Activated CD4-positive, alpha-beta memory T cell treated with anti-CD3 and anti-CD28 coated beads, Interleukin-2, amount 10 ng/mL, durations not matched to agents 7 days and 5 days (primary cell): ENCODE measurements around the gene TJP1. TPM values are rescaled to one million over a fixed set of nuclear protein-coding genes. Genes with fewer than 3 reads are reported as not detected.
"Not testable (repeated sequence)": the region's sequence is repeated elsewhere in the genome, so short reads cannot be mapped to it uniquely, and the experiment has no call there.

ENCODE experiments used
- CTCF ChIA-PET: fragments of 350-600 bp; sonication (Branson Sonifier 250); formaldehyde crosslinking; loops from one replicate; lab custom pipeline; 2021; ENCODE audit warnings: antibody characterized with exemption, inconsistent platforms; lab: Charles Lee
- POLR2A ChIA-PET: fragments of 350-600 bp; sonication (Branson Sonifier 250); formaldehyde crosslinking; loops from one replicate; lab custom pipeline; 2021; ENCODE audit warnings: antibody characterized with exemption; lab: Charles Lee
- DNase-seq: peaks from one replicate; pipeline ENCODE4 v3.0.0-alpha.2; 2020
- H3K27ac Mint-ChIP-seq: one replicate; pipeline ENCODE4 v1.8.0; 2021; ENCODE audit warnings: mild to moderate bottlenecking, mixed read lengths
- H3K27me3 Mint-ChIP-seq: one replicate; pipeline ENCODE4 v1.8.0; 2021; ENCODE audit warnings: mixed read lengths
- H3K36me3 Mint-ChIP-seq: one replicate; pipeline ENCODE4 v1.8.0; 2021; ENCODE audit warnings: low read depth, mixed read lengths
- H3K4me1 Mint-ChIP-seq: one replicate; pipeline ENCODE4 v1.8.0; 2021; ENCODE audit warnings: mixed read lengths
- H3K4me3 Mint-ChIP-seq: one replicate; pipeline ENCODE4 v1.8.0; 2021; ENCODE audit warnings: mild to moderate bottlenecking, mixed read lengths
- H3K9me3 Mint-ChIP-seq: one replicate; pipeline ENCODE4 v1.8.0; 2021; ENCODE audit warnings: mixed read lengths
- total RNA-seq, 2 experiments: library from RNA; stranded (reverse); gene quantifications; one replicate each; pipeline ENCODE4 v1.2.3, GENCODE V29; 2021

The TJP1 gene
- total RNA-seq, 2 experiments from 2014 or later = not detected

DNA sequence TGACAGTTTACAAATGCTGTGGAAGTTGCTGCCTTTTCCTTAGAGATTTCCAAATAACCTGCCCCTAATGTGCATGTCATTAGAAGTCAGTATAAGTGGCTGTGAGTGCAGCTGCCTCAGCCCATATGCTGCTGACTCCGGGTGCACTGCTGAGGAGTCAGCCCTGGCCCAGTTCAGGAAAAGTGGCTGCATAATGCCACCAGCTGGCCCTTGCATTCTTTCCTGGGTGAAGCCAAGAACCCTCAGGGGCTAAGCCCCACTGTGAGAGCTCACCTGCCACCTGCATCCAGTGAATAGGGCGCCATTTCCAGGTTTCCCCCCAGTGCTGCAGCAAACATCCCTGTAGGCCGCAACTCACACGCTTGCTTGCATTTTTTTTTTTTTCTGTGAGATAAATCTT lies 139.9 kb downstream of the TJP1 start:
- Mint-ChIP-seq H3K9me3 (no peaks in the 10 kb centered on the region), H3K4me3 (no peak overlapping the region), H3K4me1 (no peaks in the 10 kb centered on the region), H3K27ac (no peak overlapping the region), H3K27me3 (no peaks in the 10 kb centered on the region), H3K36me3 (no peaks in the 10 kb centered on the region)
- ChIA-PET CTCF (no interaction called here), POLR2A (no interaction called here)
- no peak for DNase-seq

DNA sequence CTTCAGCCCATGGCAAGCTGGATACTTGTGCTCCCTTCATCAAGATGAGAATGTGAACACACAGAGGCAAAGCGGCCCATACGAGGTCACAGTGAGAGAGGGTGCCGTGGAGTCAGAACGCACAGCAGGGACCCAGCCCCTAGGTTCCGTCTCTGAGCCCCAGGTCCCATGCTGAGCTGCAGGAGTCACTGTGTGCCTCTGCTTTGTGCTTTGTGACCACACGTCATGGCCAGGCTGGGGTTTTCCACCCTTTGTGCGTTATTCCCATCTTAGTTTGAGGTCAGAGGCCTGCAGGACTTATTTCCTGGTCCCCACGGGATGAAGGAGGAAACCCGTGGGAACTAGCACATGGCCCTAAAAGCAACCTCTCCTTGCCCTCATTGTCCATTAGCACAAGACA lies 140.3 kb downstream of the TJP1 start:
- H3K27ac Mint-ChIP-seq = no peak overlapping the region
- POLR2A ChIA-PET = no interaction called here
- H3K4me3 Mint-ChIP-seq = no peak overlapping the region
- no peaks in the 10 kb centered on the region for H3K36me3 Mint-ChIP-seq
- H3K9me3 Mint-ChIP-seq = no peaks in the 10 kb centered on the region
- CTCF ChIA-PET = no interaction called here
- no peaks in the 10 kb centered on the region for H3K27me3 Mint-ChIP-seq
- DNase-seq = no peak
- H3K4me1 Mint-ChIP-seq = no peaks in the 10 kb centered on the region

DNA sequence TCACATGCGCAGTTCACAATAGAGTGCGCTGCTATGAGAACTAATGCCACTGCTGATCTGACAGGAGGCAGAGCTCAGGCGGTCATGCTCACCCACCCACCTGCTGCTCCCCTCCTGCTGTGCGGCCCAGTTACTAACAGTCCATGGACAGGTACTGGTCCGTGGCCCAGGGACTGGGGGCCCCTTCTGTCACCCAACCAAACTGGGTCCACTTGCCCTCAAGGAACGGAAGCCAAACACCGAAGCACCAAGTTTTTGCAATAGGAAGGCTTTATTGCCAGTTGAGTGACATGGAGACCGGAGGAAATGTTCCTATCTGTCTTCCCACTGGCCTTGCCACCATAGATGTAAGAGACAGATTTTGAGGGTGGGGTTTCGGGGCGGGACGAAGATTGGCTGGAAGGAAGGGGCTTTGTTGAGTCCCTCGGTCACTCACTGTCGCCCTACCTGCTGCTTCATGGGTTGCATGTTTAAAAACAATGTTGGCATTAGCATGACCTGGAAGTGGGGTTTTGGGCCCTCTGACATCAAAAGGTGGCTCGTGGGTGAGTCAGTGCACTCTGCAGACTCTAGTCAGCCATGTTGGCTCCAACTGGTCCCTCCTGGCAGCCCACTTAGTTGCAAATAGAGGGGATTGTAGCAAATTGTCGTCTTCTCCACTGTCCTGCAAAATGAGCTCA lies 141.0 kb downstream of the TJP1 start:
- no peaks in the 10 kb centered on the region for H3K36me3 Mint-ChIP-seq
- POLR2A ChIA-PET = no interaction called here
- DNase-seq = no peak
- H3K27ac Mint-ChIP-seq = no peak overlapping the region
- CTCF ChIA-PET = no interaction called here
- no peak overlapping the region for H3K4me3 Mint-ChIP-seq
- no peaks in the 10 kb centered on the region for H3K27me3 Mint-ChIP-seq
- no peaks in the 10 kb centered on the region for H3K9me3 Mint-ChIP-seq
- no peaks in the 10 kb centered on the region for H3K4me1 Mint-ChIP-seq

DNA sequence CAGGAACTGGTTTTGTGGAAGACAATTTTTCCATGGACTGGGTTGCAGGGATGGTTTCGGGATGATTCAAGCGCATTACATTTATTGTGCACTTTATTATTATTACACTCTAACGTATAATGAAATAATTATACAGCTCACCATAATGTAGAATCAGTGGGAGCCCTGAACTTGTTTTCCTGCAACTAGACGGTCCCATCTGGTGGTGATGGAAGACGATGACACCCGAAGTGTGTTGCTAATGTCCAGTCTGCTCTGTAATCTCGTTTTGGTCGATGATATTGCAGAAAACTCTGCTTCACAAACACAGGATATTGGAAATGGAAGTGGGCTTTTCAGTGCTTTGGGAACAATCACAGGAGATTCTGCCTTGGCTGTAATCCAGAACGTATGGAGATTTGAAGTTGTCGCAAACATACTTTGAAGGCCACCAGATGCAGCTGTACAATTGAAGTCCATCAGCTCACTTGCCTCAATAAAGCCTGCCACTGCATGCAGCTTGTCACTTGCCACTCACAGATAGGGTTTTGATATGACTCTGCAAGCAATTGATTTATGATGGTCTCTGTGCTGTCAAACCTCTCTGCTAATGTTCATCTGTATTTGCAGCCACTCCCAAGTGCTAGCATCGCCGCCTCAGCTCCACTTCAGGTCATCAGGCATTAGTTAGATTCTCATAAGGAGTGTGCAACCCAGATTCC lies 141.7 kb downstream of the TJP1 start:
- DNase-seq = no peak
- ChIA-PET CTCF (no interaction called here), POLR2A (no interaction called here)
- H3K4me3 Mint-ChIP-seq = no peak overlapping the region
- no peaks in the 10 kb centered on the region for H3K4me1 Mint-ChIP-seq
- no peaks in the 10 kb centered on the region for H3K9me3 Mint-ChIP-seq
- no peak overlapping the region for H3K27ac Mint-ChIP-seq
- no peaks in the 10 kb centered on the region for H3K36me3 Mint-ChIP-seq
- H3K27me3 Mint-ChIP-seq = peaks cover 1% of the 10 kb centered on the region

DNA sequence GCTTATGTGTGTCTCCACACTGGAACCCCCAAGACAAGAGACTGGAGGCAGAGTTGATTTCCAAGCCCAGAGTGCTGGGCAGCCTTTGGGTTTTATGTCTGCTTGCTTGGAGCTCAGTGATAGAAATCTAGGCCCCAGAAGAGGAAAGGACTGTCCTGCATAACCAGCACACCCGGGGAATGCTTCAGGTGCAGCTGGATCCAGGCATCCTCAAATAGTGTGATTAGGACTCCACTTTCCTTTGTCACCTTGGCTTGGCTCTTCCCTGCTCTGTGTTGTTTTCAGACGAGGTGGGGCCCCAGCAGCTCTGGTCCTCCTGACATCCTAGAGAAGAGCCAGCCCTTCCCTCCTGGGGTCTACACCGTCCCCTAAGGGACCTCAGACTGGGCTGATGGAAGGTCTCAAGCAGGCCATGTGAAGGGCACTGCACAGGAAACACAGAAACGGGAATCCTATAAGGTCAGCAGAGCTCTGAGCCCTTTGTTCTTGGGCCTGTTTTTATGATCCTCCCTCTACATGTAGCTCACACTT lies 143.7 kb downstream of the TJP1 start:
- no peak for DNase-seq
- CTCF ChIA-PET = no interaction called here
- POLR2A ChIA-PET = no interaction called here
- Mint-ChIP-seq H3K27me3 (peaks cover 7% of the 10 kb centered on the region), H3K27ac (no peak overlapping the region), H3K36me3 (no peaks in the 10 kb centered on the region), H3K9me3 (no peaks in the 10 kb centered on the region), H3K4me3 (no peak overlapping the region), H3K4me1 (no peaks in the 10 kb centered on the region)

DNA sequence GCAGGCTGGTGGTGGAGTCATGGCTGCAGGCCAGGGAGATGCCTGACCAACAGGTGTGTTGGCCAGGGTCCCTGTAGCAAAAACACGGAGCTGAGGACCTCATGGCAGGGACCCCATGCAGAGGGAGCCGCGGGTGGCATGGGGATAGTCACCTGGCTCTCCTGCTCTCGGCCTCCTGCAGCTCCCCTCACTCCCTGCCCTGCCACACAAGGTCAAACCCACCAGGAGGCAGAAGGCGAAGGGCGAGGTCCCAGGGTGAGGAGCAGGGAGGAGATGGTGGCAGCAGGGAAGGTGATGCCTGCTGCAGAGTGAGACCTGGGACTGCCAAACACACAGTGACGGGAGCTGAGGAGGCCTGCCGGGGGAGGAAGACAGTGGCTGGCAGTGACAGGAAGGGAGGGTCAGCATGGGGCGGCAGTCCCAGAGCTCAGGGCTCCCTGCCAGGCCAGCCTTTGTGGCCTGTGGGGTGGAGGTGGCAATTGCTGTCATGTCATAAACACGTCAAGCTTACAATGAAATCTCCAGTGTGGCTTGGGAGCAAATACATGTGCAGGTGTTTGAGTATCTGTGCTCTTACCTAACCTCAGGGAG lies 144.3 kb downstream of the TJP1 start:
- POLR2A ChIA-PET = no interaction called here
- CTCF ChIA-PET = no interaction called here

DNA sequence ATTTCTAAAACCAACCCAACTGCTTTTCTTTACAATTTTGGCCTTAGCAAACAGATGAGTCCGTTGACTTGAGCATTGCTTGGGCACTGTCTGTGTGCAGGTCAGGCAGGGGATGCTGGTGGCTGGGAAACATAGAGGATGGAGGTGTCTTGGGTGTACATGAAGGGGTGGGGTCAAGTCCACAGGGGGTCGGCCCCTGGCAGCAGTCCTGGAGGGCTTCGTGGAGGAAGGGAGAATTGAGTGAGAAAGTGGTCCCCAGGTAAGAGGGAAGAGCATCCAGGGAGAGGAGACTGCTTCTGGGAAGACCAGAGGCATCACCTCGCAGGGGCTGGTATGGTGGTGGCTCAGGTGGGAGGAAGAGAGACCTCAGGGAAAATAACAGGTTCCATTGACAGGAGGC lies 144.8 kb downstream of the TJP1 start:
- Mint-ChIP-seq H3K36me3 (no peaks in the 10 kb centered on the region), H3K27ac (no peak overlapping the region), H3K4me3 (no peak overlapping the region), H3K4me1 (no peaks in the 10 kb centered on the region), H3K9me3 (no peaks in the 10 kb centered on the region), H3K27me3 (peaks cover 9% of the 10 kb centered on the region)
- ChIA-PET CTCF (no interaction called here), POLR2A (no interaction called here)
- no peak for DNase-seq

More for the DNA sequence above, 144.3 kb downstream of the TJP1 start:
- no peaks in the 10 kb centered on the region for H3K9me3 Mint-ChIP-seq
- no peak for DNase-seq
- no peak overlapping the region for H3K4me3 Mint-ChIP-seq
- H3K36me3 Mint-ChIP-seq = no peaks in the 10 kb centered on the region
- H3K27ac Mint-ChIP-seq = no peak overlapping the region
- H3K4me1 Mint-ChIP-seq = no peaks in the 10 kb centered on the region
- H3K27me3 Mint-ChIP-seq = peaks cover 9% of the 10 kb centered on the region

DNA sequence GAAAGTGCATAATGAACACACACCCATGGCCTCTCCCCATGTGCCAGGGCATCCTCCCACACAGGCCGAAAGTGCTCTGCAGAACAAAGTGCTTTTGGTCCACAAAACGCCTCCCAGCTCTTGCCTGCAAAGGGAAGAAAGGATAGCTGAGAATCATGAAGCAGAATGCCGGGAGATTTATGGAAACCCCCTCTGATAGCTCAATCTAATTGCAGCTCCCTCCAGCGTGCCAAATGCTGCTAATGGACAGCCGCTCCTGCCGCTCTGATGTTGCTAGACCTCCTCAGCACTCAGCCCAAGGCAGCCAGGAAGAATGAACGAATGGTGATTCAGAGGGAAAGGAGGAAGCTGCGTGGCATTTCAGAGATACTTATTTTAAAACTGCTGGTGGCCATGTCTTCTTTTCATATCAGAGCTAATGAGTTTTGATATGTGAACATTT lies 145.3 kb downstream of the TJP1 start:
- Mint-ChIP-seq H3K4me3 (no peak overlapping the region), H3K27me3 (peaks cover 9% of the 10 kb centered on the region), H3K4me1 (no peaks in the 10 kb centered on the region), H3K36me3 (no peaks in the 10 kb centered on the region), H3K27ac (no peak overlapping the region), H3K9me3 (no peaks in the 10 kb centered on the region)
- ChIA-PET CTCF (no interaction called here), POLR2A (no interaction called here)
- no peak for DNase-seq

DNA sequence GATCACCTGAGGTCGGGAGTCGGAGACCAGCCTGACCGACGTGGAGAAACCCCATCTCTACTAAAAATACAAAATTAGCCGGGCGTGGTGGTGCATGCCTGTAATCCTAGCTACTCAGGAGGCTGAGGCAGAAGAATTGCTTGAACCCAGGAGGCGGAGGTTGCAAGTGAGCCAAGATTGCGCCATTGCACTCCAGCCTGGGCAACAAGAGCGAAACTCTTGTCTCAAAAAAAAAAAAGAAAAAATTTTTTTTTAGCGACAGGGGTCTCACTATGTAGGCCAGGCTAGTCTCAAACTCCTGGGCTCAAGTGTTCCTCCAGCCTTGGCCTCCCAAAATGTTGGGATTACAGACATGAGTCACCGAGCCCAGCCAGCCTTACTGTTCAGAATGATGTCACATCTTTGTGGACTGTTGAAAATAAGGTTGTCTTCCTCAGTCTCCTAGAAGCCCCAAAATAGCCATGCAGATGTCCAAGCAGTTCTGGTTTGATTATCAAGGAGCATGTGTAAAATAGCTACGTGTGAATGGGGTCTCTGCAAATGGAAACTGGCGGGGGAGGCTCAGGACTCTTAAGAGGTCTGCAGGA lies 145.8 kb downstream of the TJP1 start:
- H3K9me3 Mint-ChIP-seq, CTCF ChIA-PET, H3K4me1 Mint-ChIP-seq, DNase-seq, H3K27ac Mint-ChIP-seq, H3K4me3 Mint-ChIP-seq, H3K36me3 Mint-ChIP-seq, H3K27me3 Mint-ChIP-seq, POLR2A ChIA-PET: not testable (repeated sequence)

DNA sequence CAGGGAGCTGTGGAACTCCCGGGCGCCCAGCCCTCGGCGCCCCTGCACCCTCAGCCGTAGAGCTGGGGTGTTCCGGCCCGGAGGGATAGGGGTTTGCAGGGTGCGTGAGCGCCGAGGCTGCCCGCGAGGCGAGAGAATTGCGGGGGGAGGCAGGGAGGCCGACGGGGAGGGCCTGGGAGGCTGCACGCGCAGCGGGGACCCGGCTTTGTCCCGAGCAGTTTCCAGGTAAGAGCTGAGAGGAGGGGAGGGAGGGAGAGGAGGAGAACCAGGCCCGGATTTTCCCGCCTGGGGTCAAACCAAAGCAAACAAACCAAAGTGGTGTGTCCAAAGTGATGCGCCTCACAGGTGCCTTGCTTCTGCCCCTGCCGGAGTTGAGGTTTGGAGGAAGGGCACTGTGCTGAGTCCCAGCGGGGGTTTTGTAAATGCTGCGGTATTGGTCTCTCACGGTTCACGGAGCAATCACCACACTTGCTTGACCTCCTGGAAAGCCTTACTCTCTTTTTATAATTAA lies 146.4 kb downstream of the TJP1 start:
- H3K36me3 Mint-ChIP-seq = no peaks in the 10 kb centered on the region
- no peaks in the 10 kb centered on the region for H3K4me1 Mint-ChIP-seq
- ChIA-PET POLR2A (no interaction called here), CTCF (no interaction called here)
- no peak for DNase-seq
- H3K4me3 Mint-ChIP-seq = no peak overlapping the region
- no peaks in the 10 kb centered on the region for H3K9me3 Mint-ChIP-seq
- H3K27ac Mint-ChIP-seq = no peak overlapping the region
- H3K27me3 Mint-ChIP-seq = peaks cover 9% of the 10 kb centered on the region

DNA sequence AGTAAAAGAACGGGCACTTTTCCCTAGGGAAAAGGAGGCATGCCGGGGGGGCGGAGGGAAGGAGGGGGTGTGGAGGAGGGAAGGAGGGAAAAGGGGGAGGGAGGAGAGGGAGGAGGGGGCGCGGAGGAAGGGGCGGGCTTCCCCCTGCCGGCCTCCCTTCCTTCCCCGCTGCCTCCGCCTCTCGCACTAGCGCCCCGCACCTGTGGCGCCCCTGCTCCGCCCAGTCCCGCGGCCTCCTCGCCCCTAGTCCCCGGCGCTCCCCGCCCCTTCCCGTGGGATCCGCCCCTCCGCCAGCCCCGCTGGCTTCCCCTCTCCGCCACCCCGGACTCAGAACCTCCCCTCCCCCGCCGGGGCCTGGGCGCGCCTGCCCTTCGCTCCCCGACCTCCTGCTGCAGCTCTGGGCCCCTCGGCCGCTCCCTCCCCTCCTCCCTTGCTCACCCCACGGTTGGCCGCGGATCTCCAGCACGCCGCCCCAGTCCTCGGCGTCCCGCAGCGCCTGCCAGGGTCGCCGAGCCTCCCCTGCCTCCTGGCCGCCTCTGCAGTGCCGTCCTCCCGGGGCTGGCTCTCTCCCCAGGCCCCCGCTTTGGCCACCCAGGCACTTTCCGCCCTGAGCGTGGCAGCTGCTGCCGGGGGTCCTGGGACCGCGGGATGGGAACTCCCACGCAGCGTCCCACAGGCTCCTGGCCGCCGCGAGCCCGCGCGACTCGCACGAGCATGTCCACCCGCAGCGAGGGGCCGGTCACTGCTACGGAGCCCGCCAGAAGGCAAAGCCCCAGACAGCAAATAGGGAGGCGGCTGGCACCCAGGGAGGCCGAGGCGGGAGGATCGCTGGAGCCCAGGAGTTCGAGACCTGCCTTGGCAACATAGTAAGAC lies 147.4 kb downstream of the TJP1 start:
- no peak overlapping the region for H3K27ac Mint-ChIP-seq
- H3K9me3 Mint-ChIP-seq = no peaks in the 10 kb centered on the region
- H3K4me1 Mint-ChIP-seq = no peaks in the 10 kb centered on the region
- H3K27me3 Mint-ChIP-seq = peaks cover 9% of the 10 kb centered on the region
- no peaks in the 10 kb centered on the region for H3K36me3 Mint-ChIP-seq
- no peak for DNase-seq
- H3K4me3 Mint-ChIP-seq = no peak overlapping the region
- CTCF ChIA-PET = no interaction called here
- POLR2A ChIA-PET = no interaction called here

DNA sequence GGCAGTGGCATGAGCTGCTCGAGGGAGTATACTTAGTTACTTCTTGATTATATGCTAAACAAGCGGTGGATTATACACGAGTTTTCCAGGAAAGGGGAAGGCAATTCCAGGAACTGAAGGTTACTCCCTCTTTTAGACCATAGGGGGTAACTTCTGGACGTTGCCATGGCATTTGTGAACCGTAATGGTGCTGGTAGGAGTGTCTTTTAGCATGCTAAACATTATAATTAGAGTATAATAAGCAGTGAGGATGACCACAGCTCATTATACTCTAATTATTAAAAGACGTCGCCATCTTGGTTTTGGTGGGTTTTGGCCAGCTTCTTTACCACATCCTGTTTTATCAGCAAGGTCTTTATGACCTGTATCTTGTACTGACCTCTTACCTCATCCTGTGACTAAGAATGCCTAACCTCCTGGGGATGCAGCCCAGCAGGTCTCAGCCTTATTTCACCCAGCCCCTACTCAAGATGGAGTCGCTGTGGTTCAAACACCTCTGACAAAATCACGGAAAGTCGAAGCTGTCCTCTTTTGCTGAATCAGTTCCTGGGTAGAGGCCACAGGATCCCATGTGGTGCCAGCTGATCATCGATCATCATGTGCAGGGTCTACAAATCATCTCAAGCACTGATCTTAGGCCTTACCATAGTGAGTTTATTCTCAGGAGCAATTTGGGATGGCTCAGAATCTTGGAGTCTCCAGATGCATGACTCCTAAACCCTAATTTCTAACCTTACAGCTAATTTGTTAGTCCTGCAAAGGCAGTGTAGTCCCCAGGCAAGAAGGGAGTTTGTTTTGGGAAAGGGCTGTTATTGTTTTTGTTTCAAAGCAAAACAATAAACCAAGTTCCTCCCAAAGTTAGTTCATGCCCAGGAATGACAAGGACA lies 149.1 kb downstream of the TJP1 start:
- CTCF ChIA-PET = no interaction called here
- Mint-ChIP-seq H3K4me1 (no peaks in the 10 kb centered on the region), H3K27ac (no peak overlapping the region), H3K27me3 (peaks cover 9% of the 10 kb centered on the region), H3K4me3 (no peak overlapping the region), H3K9me3 (no peaks in the 10 kb centered on the region), H3K36me3 (no peaks in the 10 kb centered on the region)
- no peak for DNase-seq
- POLR2A ChIA-PET = no interaction called here
